Endodermal cell (in vitro differentiated cells): ENCODE results near the gene CAMSAP1. TPM values are rescaled to one million over a fixed set of nuclear protein-coding genes. Genes with fewer than 3 reads are reported as not detected.
A peak's percentile ranks its signal among the peaks of the same experiment; 100 is the strongest.

Experiments
- DNase-seq: peaks from one replicate; pipeline ENCODE4 v3.0.0-alpha.2; 2017
- H3K27ac ChIP-seq: 2 replicates; pipeline ENCODE4 v1.5.1; 2013; ENCODE audit warnings: mild to moderate bottlenecking, low read depth, low read length, moderate library complexity
- H3K27me3 ChIP-seq: 2 replicates; pipeline ENCODE4 v1.6.1; 2013; ENCODE audit warnings: mild to moderate bottlenecking, low read length, moderate library complexity; ENCODE audit not compliant: insufficient read depth, control insufficient read depth, poor library complexity, severe bottlenecking
- H3K36me3 ChIP-seq: 2 replicates; pipeline ENCODE4 v1.7.0; 2013; ENCODE audit warnings: mild to moderate bottlenecking, low read length, moderate library complexity; ENCODE audit not compliant: control insufficient read depth, insufficient read depth
- H3K4me1 ChIP-seq: one replicate; pipeline ENCODE4 v1.7.0; 2013; ENCODE audit warnings: low read length; ENCODE audit not compliant: control insufficient read depth, insufficient read depth
- H3K4me3 ChIP-seq: 2 replicates; pipeline ENCODE4 v1.5.1; 2013; ENCODE audit warnings: mild to moderate bottlenecking, low read length, moderate library complexity
- H3K9ac ChIP-seq: 2 replicates; pipeline ENCODE4 v1.6.1; 2013; ENCODE audit warnings: mild to moderate bottlenecking, low read length, moderate library complexity; ENCODE audit not compliant: poor library complexity, severe bottlenecking; ENCODE audit errors: extremely low read depth
- H3K9me3 ChIP-seq: 2 replicates; pipeline ENCODE4 v1.6.1; 2013; ENCODE audit warnings: mild to moderate bottlenecking, low read length, moderate library complexity; ENCODE audit not compliant: control insufficient read depth
- H3K27ac Mint-ChIP-seq: 2 replicates; pipeline ENCODE4 v1.8.0; 2020; ENCODE audit warnings: mixed read lengths
- H3K27me3 Mint-ChIP-seq: 2 replicates; pipeline ENCODE4 v1.8.0; 2021; ENCODE audit warnings: mild to moderate bottlenecking, mixed read lengths; ENCODE audit not compliant: insufficient read depth
- H3K36me3 Mint-ChIP-seq: 2 replicates; pipeline ENCODE4 v1.8.0; 2020; ENCODE audit warnings: low read depth, mixed read lengths
- H3K4me1 Mint-ChIP-seq: 2 replicates; pipeline ENCODE4 v1.8.0; 2020; ENCODE audit warnings: mixed read lengths
- H3K4me3 Mint-ChIP-seq: 2 replicates; pipeline ENCODE4 v1.8.0; 2020; ENCODE audit warnings: mild to moderate bottlenecking, moderate library complexity, mixed read lengths
- H3K9me3 Mint-ChIP-seq: 2 replicates; pipeline ENCODE4 v1.8.0; 2020; ENCODE audit warnings: mild to moderate bottlenecking, mixed read lengths
- WGBS, 2 experiments: methylation state at CpG; one replicate each; pipeline versions ENCODE4 v1.1.5 to v1.1.7; 2013; ENCODE audit warnings: missing lambda C conversion rate in 2 of 2, mixed read lengths in 1 of 2; ENCODE audit not compliant: insufficient coverage in 1 of 2, insufficient read length in 1 of 2; 5-methylcytosine and 5-hydroxymethylcytosine counted together
- total RNA-seq, 2 donors: library from RNA; stranded (reverse); fragmentation: NEBNext Ultra II Directional in 1 of 2; extraction: Animal tissue kit (Norgen Biotek cat#: 25700) in 1 of 2; gene quantifications; 2 replicates in 1 of 2; 3 replicates in 1 of 2; pipeline ENCODE4 v1.2.1, GENCODE V29; 2021
- TF ChIP-seq, protein P1 (sequence below): fragments of 200-600 bp; sonication (generic); conservative IDR thresholded peaks from 2 replicates; pipeline ENCODE4 v1.5.0; 2021; ENCODE audit warnings: antibody characterized with exemption, mild to moderate bottlenecking

The CAMSAP1 gene
- total RNA-seq, 2 donors from 2014 or later = 40.1 to 43.1 TPM

DNA sequence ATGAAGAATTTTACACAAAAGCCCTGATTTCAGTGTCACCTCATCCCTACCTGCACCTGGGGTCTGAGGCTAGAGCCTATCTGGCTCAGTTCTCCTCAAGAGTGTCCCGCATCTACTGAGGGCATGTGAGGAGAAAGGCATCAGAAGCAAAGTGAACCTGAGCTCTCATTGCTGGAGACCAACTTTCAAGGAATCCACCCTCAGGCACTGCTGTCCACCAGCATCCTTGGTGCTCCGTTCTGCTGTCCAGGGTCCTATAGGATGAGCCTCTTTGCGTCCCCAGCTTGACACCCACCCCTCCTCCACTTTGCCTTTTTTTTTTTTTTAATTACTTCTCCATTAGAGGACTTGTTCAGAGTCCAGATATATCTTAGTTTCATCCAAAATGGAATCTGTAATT, 49.5 kb downstream of the CAMSAP1 start:
- Mint-ChIP-seq H3K27me3 (no peaks in the 10 kb centered on the region), H3K4me1 (no peaks in the 10 kb centered on the region), H3K36me3 (peaks cover 72% of the 10 kb centered on the region), H3K4me3 (no peak overlapping the region), H3K9me3 (no peaks in the 10 kb centered on the region), H3K27ac (no peak overlapping the region)
- Histone ChIP-seq H3K36me3 (peaks cover 52% of the 10 kb centered on the region), H3K27ac (no peak overlapping the region), H3K4me1 (no peaks in the 10 kb centered on the region), H3K9ac (no peak overlapping the region), H3K9me3 (no peaks in the 10 kb centered on the region), H3K27me3 (no peaks in the 10 kb centered on the region), H3K4me3 (no peak overlapping the region)
- WGBS, 2 experiments = 95 to 96% methylated on average over 3 of the region's 3 CpGs
- no peak for DNase-seq
- TF ChIP-seq, protein P1, sequence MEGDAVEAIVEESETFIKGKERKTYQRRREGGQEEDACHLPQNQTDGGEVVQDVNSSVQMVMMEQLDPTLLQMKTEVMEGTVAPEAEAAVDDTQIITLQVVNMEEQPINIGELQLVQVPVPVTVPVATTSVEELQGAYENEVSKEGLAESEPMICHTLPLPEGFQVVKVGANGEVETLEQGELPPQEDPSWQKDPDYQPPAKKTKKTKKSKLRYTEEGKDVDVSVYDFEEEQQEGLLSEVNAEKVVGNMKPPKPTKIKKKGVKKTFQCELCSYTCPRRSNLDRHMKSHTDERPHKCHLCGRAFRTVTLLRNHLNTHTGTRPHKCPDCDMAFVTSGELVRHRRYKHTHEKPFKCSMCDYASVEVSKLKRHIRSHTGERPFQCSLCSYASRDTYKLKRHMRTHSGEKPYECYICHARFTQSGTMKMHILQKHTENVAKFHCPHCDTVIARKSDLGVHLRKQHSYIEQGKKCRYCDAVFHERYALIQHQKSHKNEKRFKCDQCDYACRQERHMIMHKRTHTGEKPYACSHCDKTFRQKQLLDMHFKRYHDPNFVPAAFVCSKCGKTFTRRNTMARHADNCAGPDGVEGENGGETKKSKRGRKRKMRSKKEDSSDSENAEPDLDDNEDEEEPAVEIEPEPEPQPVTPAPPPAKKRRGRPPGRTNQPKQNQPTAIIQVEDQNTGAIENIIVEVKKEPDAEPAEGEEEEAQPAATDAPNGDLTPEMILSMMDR = no peak

DNA sequence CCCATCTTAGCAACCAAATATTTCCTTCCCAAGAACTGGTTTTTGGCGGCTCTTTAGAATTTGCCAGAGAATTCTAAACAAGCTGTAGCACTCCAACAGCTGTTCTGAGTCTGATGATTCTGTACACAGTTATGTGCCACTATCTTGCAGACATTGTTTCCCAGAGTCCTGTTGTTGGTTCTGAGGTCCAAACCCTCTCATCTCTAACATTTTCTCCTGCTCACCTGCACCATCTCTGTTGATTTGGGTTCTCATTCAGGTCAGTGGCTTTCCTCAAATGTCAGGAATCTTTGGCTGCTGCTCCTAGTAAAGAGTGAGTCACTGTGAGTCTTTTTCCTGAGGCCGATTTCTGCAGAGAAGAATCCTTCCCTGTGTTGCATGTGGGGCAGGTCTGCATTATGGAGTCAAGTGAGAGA, 50.0 kb downstream of the CAMSAP1 start:
- Histone ChIP-seq H3K4me3 (no peak overlapping the region), H3K4me1 (no peaks in the 10 kb centered on the region), H3K9me3 (no peaks in the 10 kb centered on the region), H3K27ac (no peak overlapping the region), H3K36me3 (peaks cover 51% of the 10 kb centered on the region), H3K9ac (no peak overlapping the region), H3K27me3 (no peaks in the 10 kb centered on the region)
- TF ChIP-seq, protein P1 = no peak
- Mint-ChIP-seq H3K36me3 (peaks cover 72% of the 10 kb centered on the region), H3K4me1 (no peaks in the 10 kb centered on the region), H3K27ac (no peak overlapping the region), H3K4me3 (no peak overlapping the region), H3K27me3 (no peaks in the 10 kb centered on the region), H3K9me3 (no peaks in the 10 kb centered on the region)
- WGBS, 2 experiments = 86 to 97% methylated on average over 2 of the region's 2 CpGs
- no peak for DNase-seq

DNA sequence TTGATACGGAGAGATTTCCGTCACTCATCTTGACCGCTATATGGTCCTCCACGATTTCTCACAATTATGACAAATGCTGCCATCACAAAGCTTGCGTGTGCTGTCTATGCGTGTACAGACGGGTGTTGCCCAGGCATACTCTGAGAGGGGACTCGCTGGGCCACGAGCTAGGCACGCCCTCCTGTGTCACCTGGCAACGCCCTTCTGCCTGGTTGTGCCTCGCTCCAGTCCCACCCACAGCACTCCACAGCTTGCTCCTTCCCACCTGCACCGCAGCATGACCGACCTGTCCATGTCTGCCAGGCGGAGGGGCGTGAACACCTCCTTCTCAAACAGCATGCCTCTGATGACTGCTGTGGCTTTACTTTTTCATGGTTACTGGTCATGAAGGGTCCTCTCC, 55.6 kb downstream of the CAMSAP1 start:
- H3K27me3 ChIP-seq = no peaks in the 10 kb centered on the region
- no peaks in the 10 kb centered on the region for H3K27me3 Mint-ChIP-seq
- peaks cover 56% of the 10 kb centered on the region for H3K36me3 Mint-ChIP-seq
- H3K27ac Mint-ChIP-seq = peak overlapping the region; percentile 56
- H3K4me1 ChIP-seq = peaks cover 12% of the 10 kb centered on the region
- no peak overlapping the region for H3K27ac ChIP-seq
- TF ChIP-seq, protein P1 = no peak
- no peak for DNase-seq
- H3K9me3 Mint-ChIP-seq = peaks cover 3% of the 10 kb centered on the region
- H3K9me3 ChIP-seq = peaks cover 5% of the 10 kb centered on the region
- WGBS, 2 experiments = 93 to 97% methylated on average over 16 of the region's 16 CpGs
- no peak overlapping the region for H3K4me3 ChIP-seq
- H3K36me3 ChIP-seq = peaks cover 53% of the 10 kb centered on the region
- no peak overlapping the region for H3K9ac ChIP-seq
- peaks cover 25% of the 10 kb centered on the region for H3K4me1 Mint-ChIP-seq
- H3K4me3 Mint-ChIP-seq = peak overlapping the region; percentile 15
